Tibial nerve (tissue), 4 donors: Measurements from ENCODE around the gene REN.

ENCODE experiments used
- EP300 ChIP-seq, 2 donors: sonication (generic); formaldehyde crosslinking; IDR thresholded peaks; one replicate each; pipeline ENCODE4 v1.6.1; 2017; ENCODE audit warnings: antibody characterized with exemption in 2 of 2, mild to moderate bottlenecking in 1 of 2
- POLR2A ChIP-seq, 2 donors: fragments of 450-650 bp; IDR thresholded peaks; one replicate each; pipeline ENCODE4 v1.6.1; 2017; ENCODE audit warnings: antibody characterized with exemption in 2 of 2, mild to moderate bottlenecking in 2 of 2, moderate library complexity in 2 of 2
- TF ChIP-seq, protein P1 (sequence below), 5 experiments: fragments of 200-600 bp in 3 of 5; fragments of 450-650 bp in 2 of 5; sonication (generic) in 3 of 5; IDR thresholded peaks; one replicate each; pipeline ENCODE4 v1.5.1; 2016 to 2019; ENCODE audit warnings: antibody characterized with exemption in 5 of 5, mild to moderate bottlenecking in 3 of 5, moderate library complexity in 2 of 5

- TF ChIP-seq, protein P1, sequence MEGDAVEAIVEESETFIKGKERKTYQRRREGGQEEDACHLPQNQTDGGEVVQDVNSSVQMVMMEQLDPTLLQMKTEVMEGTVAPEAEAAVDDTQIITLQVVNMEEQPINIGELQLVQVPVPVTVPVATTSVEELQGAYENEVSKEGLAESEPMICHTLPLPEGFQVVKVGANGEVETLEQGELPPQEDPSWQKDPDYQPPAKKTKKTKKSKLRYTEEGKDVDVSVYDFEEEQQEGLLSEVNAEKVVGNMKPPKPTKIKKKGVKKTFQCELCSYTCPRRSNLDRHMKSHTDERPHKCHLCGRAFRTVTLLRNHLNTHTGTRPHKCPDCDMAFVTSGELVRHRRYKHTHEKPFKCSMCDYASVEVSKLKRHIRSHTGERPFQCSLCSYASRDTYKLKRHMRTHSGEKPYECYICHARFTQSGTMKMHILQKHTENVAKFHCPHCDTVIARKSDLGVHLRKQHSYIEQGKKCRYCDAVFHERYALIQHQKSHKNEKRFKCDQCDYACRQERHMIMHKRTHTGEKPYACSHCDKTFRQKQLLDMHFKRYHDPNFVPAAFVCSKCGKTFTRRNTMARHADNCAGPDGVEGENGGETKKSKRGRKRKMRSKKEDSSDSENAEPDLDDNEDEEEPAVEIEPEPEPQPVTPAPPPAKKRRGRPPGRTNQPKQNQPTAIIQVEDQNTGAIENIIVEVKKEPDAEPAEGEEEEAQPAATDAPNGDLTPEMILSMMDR (IDR thresholded peaks at IDR 0.05) = no peak
- TF ChIP-seq EP300 (IDR thresholded peaks at IDR 0.05) (no peak), POLR2A (IDR thresholded peaks at IDR 0.05) (no peak)
These were observed 39.2 kb downstream of the REN start for GRCh38 chr1:204126956-204127355.
